ENCODE results near the gene FSIP1.

The FSIP1 gene

DNA sequence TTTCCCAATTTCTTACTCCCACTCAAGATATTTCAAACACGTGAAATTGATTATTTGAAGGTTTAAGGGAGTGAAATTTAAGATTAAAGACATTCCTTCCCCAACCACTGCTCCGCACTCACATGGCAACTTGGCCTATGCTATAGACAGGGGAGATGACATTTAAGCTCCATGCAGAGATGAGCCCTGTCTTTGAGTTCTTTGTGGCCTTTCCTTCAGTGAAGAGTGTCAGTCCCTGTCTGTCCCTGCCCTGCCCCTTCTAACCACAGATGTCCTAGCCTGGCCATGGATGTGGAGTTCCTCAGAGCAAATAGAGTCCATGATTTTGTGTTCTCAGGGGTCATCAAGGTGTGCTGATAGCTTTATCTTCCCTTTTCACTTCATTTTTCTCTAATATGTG is 231.2 kb downstream of the FSIP1 start:
- no peak for DNase-seq (ENCODE audit: low read depth, low spot score)

All from smooth muscle cell of the brain vasculature (primary cell).